GM18870 (cell line): Measurements from ENCODE around the gene TFPI2.

Experiments
- ATAC-seq: cut with Tn5 transposase; IDR thresholded peaks from one replicate; pipeline ENCODE4 v1.9.1; 2021; ENCODE audit warnings: moderate library complexity; ENCODE audit not compliant: unreplicated experiment

Gene TFPI2

GRCh38 chr7:93910076-93910994, 19.8 kb upstream of the TFPI2 start:
- no peak for ATAC-seq

GRCh38 chr7:93906267-93906666, 15.7 kb upstream of the TFPI2 start, which contains the start of gene GNGT1:
Gene GNGT1 (plus strand): TSS chr7:93906567. CDS start chr7:93906747, 180 bp downstream.
- no peak for ATAC-seq

GRCh38 chr7:93902777-93903423, 12.3 kb upstream of the TFPI2 start:
- ATAC-seq, result no peak

GRCh38 chr7:93897680-93898079, 7.1 kb upstream of the TFPI2 start:
- ATAC-seq, result no peak

GRCh38 chr7:93895859-93896600, 5.5 kb upstream of the TFPI2 start:
- no peak for ATAC-seq

- ATAC-seq, result no peak
Observed at GRCh38 chr7:93894966-93895640, 4.5 kb upstream of the TFPI2 start.

- ATAC-seq, result no peak
Observed at GRCh38 chr7:93894426-93894825, 3.9 kb upstream of the TFPI2 start.

- ATAC-seq, result peak; percentile 44
Observed at GRCh38 chr7:93890041-93890463, 501 bp downstream of the TFPI2 start.

- no peak for ATAC-seq
Observed at GRCh38 chr7:93889261-93889660, 1.3 kb downstream of the TFPI2 start.

- ATAC-seq, result no peak
Observed at GRCh38 chr7:93884541-93884940, 6.0 kb downstream of the TFPI2 start.

- ATAC-seq, result no peak
Observed at GRCh38 chr7:93883917-93884345, 6.6 kb downstream of the TFPI2 start.

- ATAC-seq, result no peak
Observed at GRCh38 chr7:93883078-93883916, 7.3 kb downstream of the TFPI2 start.

GRCh38 chr7:93882468-93882867, 8.1 kb downstream of the TFPI2 start:
- ATAC-seq, result no peak

- no peak for ATAC-seq
Observed at GRCh38 chr7:93879356-93879755, 11.2 kb downstream of the TFPI2 start.

GRCh38 chr7:93877742-93878141, 12.8 kb downstream of the TFPI2 start:
- ATAC-seq, result no peak

GRCh38 chr7:93873998-93874574, 16.5 kb downstream of the TFPI2 start:
- no peak for ATAC-seq

- ATAC-seq, result no peak
Observed at GRCh38 chr7:93866886-93867285, 23.7 kb downstream of the TFPI2 start.

- no peak for ATAC-seq
Observed at GRCh38 chr7:93862651-93863050, 27.9 kb downstream of the TFPI2 start.

GRCh38 chr7:93861325-93861949, 29.1 kb downstream of the TFPI2 start:
- ATAC-seq, result no peak
